ENCODE results near the gene UNC5C.

Gene UNC5C

DNA sequence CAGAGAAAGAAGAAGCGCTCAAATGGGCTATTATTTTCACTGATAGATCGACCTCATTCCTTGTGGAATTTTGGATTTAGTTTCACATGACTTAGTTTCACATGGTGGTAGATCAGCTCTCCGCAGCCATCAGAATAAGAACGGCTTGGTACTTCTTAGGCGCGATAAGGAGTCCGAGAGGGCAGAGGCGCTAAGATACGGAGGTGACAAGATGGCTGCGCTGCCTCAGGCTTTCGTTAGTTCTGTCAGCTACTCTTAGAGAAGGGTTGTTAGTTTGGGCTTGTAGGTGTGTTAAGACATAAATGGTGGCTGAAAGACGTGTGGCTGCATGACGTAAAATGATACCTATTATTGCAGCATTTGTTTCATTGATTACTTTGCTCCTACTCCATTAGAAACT is 169.1 kb downstream of the UNC5C start:
- no peak overlapping the region for H3K27ac ChIP-seq (ENCODE audit: extremely low read depth, low read depth, low read length)
- POLR2A ChIA-PET: interaction anchor here (0.7 kb wide), 1 partner anchor 804 kb away, joined by 4 read pairs; no protein-coding TSS in a partner anchor
- H3K9me3 ChIP-seq (ENCODE audit: control insufficient read depth, insufficient read depth, low read depth, low read length): no peaks in the 10 kb centered on the region
- CTCF ChIA-PET: no interaction called here
- no peaks in the 10 kb centered on the region for H3K36me3 ChIP-seq (ENCODE audit: control insufficient read depth in 2 of 2, insufficient read depth in 1 of 2, low read length in 2 of 2)
- TF ChIP-seq KLF16 (tag by site-specific recombination; IDR thresholded peaks at IDR 0.05): no peak
- no peak for TF ChIP-seq HOXA7 (CRISPR knock-in tag; IDR thresholded peaks at IDR 0.05; ENCODE audit: borderline replicate concordance)
- TF ChIP-seq ZNF37A (tag by site-specific recombination; IDR thresholded peaks at IDR 0.05): no peak
- TF ChIP-seq ZBTB10 (tag by site-specific recombination; IDR thresholded peaks at IDR 0.05): no peak
- no peak for TF ChIP-seq ZNF404 (tag by site-specific recombination; IDR thresholded peaks at IDR 0.05)
- no peak for TF ChIP-seq ZNF26 (tag by site-specific recombination; IDR thresholded peaks at IDR 0.05)
- TF ChIP-seq ZBTB20 (tag by site-specific recombination; IDR thresholded peaks at IDR 0.05): no peak
- no peak overlapping the region for H3K4me3 ChIP-seq (ENCODE audit: low read depth, low read length)
- H3K4me1 ChIP-seq (ENCODE audit: control insufficient read depth, insufficient read depth, low read length): no peaks in the 10 kb centered on the region

- H3K9me3 ChIP-seq (ENCODE audit: control insufficient read depth, insufficient read depth, low read depth, low read length): no peaks in the 10 kb centered on the region
- ChIA-PET POLR2A (no interaction called here), CTCF (no interaction called here)
- H3K4me3 ChIP-seq (ENCODE audit: low read depth, low read length): no peak overlapping the region
- H3K27ac ChIP-seq (ENCODE audit: extremely low read depth, low read depth, low read length): no peak overlapping the region
- H3K36me3 ChIP-seq (ENCODE audit: control insufficient read depth in 2 of 2, insufficient read depth in 1 of 2, low read length in 2 of 2): no peaks in the 10 kb centered on the region
- H3K4me1 ChIP-seq (ENCODE audit: control insufficient read depth, insufficient read depth, low read length): no peaks in the 10 kb centered on the region
- TF ChIP-seq, protein P1, sequence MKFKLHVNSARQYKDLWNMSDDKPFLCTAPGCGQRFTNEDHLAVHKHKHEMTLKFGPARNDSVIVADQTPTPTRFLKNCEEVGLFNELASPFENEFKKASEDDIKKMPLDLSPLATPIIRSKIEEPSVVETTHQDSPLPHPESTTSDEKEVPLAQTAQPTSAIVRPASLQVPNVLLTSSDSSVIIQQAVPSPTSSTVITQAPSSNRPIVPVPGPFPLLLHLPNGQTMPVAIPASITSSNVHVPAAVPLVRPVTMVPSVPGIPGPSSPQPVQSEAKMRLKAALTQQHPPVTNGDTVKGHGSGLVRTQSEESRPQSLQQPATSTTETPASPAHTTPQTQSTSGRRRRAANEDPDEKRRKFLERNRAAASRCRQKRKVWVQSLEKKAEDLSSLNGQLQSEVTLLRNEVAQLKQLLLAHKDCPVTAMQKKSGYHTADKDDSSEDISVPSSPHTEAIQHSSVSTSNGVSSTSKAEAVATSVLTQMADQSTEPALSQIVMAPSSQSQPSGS (tag by site-specific recombination; IDR thresholded peaks at IDR 0.05; ENCODE audit: low read depth): no peak
- TF ChIP-seq IKZF3 (tag by site-specific recombination; IDR thresholded peaks at IDR 0.05) (no peak), SCRT2 (tag by site-specific recombination; IDR thresholded peaks at IDR 0.05) (no peak), ZFP69B (tag by site-specific recombination; IDR thresholded peaks at IDR 0.05) (no peak), ZNF324 (tag by site-specific recombination; IDR thresholded peaks at IDR 0.05) (no peak), ZNF610 (tag by site-specific recombination; IDR thresholded peaks at IDR 0.05; ENCODE audit: borderline replicate concordance) (no peak), ZNF792 (tag by site-specific recombination; IDR thresholded peaks at IDR 0.05) (no peak), CTCF (tag by site-specific recombination; IDR thresholded peaks at IDR 0.05) (no peak), MEIS1 (CRISPR knock-in tag; IDR thresholded peaks at IDR 0.05; ENCODE audit: borderline replicate concordance) (no peak), ZNF544 (tag by site-specific recombination; IDR thresholded peaks at IDR 0.05) (no peak), HOXC10 (CRISPR knock-in tag; IDR thresholded peaks at IDR 0.05) (no peak), ZNF560 (tag by site-specific recombination; IDR thresholded peaks at IDR 0.05; ENCODE audit: borderline replicate concordance) (no peak), ZNF707 (tag by site-specific recombination; IDR thresholded peaks at IDR 0.05) (no peak), ZNF530 (tag by site-specific recombination; IDR thresholded peaks at IDR 0.05; ENCODE audit: low read depth) (no peak), MYNN (tag by site-specific recombination; IDR thresholded peaks at IDR 0.05; ENCODE audit: borderline replicate concordance) (no peak), KLF10 (tag by site-specific recombination; IDR thresholded peaks at IDR 0.05) (no peak), ZNF768 (tag by site-specific recombination; IDR thresholded peaks at IDR 0.05) (no peak), HIC1 (tag by site-specific recombination; IDR thresholded peaks at IDR 0.05) (no peak), ZNF302 (tag by site-specific recombination; IDR thresholded peaks at IDR 0.05; ENCODE audit: low read depth) (no peak)
Observed at GRCh38 chr4:95377366-95377900, 171.3 kb downstream of the UNC5C start.

Measured in HEK293 (cell line).